LHCN-M2 (cell line): ENCODE results near the gene SGSM2. TPM values are rescaled to one million over a fixed set of nuclear protein-coding genes. Genes with fewer than 3 reads are reported as not detected.

Source experiments
- DNase-seq: peaks from one replicate; pipeline ENCODE4 v3.0.0-alpha.2; 2012; ENCODE audit warnings: low read depth
- total RNA-seq: library from RNA; depleted of rRNA; stranded (reverse); fragments of >200 nt; gene quantifications from 2 replicates; pipeline ENCODE4 v1.2.3, GENCODE V29; 2014

SGSM2 gene
- total RNA-seq, 1 experiment from 2014 or later, result 36.1 TPM

DNA sequence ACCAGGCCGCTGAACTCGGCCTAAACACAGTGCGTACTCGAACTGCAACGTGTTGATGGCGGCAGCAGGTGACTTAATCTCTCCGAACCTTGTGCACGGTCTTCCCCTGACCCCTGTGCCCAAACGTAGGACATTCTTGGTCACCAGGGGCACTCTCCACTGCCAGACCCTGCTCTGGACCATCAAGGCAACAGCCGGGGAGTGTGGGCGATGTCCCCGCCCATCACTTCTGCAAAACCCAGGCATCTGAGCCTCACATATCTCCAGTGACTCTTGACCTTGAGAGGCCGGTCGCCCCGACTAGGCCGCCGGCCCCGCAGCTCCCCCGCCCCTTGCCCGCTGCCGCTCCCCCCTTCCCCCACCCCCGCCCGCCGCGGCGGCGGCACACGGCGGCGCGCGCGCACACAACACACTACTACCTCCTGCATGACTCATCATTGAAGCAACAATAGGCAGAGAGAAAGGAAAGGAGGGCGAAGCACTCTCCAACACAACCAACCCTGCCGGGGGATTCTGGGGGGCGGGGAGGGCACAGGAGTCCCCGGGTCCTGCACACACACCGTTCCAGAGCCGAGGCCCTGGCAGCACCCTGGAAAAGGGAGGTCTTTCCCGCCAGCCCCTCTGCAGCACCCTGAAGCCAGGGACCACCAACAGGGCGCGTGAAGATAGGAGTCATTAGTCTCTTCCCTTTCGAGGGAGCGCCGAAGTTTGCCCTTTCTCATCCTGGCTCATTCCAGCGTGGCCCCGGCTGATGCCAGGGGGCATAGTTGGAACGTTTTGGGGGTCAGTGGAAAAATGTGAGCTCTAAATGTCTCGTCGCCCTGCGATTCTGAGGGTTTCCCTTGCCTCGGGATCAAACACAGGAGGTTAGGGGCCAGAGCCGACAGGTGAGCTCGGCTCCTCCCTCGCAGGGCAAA, 61.6 kb downstream of the SGSM2 start:
- peak; percentile 72 for DNase-seq

DNA sequence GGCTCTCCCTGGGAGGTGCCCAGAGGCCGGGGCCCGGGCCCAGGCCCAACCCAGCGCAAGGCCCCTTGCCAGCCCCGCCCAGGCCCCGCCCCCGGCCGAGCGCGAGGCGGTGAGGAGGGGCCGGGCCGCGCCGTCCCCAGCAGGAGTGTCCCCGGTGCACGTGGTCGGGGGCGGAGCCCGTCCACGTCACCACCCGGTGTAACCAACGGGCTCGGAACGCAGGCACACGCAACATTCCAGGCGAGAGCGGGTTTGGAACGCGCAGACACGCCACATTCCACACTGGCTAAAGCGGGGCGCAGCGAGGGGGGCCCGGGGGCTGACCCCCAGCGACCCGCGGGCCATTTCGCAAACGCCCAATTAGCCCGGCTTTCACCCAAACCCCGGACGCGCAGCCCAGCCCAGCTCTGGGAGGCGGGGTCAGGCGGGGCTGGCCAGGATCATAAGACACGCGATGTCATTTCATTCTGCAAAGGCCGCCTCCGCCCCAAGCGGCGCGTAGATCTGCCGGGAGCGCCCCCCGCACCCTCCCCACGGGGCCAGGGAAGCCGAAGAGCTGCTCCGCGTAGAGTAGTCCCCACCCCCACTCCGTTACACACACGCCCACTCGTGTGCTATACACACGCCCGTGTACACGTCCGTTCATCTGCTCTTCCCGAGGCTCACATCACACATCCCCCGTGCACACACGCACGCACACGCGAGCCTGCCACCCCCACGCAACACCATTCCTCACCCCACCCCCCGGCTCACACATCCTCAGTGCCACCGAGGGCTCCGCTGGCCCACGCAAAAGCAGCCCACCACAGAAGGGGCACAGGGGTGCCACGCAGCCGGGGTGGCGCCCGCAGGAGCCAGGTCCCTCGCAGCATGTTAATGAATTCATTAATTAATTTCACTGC, 62.5 kb downstream of the SGSM2 start:
- DNase-seq, result peak; percentile 89

DNA sequence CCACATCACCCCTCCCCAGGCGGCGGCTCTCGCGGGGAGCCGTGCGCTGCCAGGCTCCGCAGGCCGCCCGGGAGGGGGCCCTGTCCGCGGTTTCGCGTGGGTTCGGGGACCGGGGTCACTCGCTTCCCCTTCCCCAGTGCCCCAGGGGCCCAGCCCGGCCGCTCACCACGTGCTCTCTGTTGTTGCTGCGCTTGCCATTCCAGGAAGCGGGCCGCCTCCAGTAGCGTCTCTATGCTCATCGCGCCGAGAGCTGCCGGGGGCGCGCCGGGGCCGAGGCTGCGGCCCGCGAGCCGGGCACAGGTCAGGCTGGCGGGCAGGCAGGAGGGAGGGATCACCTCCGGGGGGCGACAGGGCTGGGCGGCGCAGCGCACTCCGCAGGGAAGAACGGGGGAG, 63.2 kb downstream of the SGSM2 start:
- peak; percentile 42 for DNase-seq

DNA sequence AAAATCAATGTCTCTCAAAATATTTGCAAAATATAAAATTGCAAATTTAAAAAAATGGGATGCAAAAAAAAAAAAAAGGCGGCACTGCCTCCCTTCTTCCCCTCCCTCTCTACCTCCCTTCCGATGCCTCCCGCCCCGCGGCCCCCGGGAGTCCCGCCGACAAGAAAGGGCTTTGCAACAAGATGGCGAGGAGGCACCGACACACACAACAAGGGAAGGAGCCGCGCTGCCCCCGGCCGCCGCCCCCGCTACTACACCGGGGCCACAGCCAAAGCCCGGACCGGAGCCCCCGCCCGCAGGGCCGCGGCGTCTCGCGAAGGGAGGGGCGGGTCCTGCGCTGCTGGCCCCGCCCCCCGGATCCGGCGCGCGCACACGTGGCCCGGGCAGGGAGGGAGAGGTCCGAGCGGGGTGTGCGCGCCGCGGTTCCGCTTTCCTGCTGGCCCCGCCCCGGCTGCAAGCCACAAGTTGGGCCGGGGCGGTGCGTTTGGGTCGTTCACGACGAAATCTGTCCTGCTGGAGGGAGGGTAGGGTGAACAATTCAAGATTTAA, 63.6 kb downstream of the SGSM2 start, which contains the start of gene MNT:
MNT (minus strand) TSS at position 184 of the 549 bp plus-strand sequence. CDS start 348 bp downstream, outside the sequence.
- DNase-seq, result peak; percentile 92

DNA sequence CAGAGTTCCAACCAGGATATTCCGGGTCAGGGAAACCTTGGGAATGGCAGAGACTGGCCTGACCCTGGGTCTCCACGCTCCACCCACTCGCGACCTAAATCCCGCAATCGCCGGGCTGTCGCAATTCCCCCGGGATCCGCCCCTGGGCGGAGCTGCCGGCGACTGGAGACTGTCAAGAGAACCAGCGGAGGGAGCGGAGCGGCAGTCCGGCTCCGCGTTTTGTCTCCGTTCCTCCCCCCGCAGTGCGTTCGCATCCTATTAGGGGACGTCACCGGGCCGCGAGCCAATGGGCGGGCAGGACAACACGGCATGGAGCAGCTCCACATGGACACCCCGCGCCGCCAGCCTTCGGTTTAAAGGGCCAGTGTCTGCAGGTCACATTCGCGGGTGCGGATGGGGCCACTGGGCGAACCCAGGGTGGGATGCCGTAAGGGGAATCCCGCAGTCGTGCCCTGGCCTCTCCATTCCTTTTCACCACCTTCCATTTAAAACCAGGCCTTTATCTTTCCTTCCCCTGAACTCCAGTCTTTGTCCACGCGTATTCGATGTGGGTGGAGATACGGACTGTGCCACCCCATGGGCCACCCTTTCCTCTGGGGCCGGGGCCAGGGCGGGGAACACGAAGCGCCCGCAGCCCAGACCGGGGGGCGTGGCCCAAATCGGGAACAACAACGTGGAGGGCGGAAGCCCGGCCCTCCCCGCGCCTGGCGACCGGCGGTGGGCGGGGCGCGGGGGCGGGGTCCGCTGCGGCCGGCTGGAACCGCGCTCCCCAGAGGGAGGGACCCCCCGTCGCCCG, 64.3 kb downstream of the SGSM2 start:
- peak; percentile 99 for DNase-seq

DNA sequence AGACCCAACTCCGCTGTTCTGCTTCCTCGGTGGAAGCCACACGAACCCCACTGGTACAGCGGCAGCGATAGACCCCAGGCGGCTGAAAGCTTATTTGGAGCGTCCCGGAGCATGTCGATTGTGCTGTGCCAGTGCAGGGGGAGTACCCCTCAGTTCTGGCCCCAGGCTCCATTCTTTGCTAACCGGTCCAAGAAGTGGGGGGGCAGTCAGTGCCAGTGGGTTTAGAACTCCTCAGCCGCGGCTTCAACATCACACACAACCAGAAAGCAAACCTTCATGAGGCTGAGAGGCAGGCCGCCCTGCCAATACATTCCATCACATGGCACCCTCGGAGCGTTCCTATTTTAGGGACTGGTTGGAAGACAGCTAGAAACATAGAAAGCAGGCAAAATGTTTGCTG, 65.2 kb downstream of the SGSM2 start:
- DNase-seq, result no peak

DNA sequence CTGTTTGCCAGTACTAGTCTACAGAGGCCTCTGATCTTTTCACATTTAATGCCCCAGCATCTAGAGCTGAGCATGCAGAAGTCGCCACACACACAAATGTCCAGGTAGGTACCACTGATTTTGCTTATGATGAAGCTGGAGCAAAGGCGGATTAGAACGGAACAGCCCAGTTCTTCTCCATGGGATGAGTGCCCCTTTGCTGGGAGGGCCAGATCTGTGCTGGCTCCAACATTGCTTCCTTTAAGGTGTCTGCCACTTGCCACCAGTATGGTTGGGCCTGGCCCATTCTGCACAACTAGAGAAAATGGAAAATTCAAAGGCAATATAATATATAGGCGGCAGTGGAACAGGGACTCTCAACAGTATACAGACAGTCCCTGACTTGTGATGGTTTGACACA, 65.7 kb downstream of the SGSM2 start:
- no peak for DNase-seq

DNA sequence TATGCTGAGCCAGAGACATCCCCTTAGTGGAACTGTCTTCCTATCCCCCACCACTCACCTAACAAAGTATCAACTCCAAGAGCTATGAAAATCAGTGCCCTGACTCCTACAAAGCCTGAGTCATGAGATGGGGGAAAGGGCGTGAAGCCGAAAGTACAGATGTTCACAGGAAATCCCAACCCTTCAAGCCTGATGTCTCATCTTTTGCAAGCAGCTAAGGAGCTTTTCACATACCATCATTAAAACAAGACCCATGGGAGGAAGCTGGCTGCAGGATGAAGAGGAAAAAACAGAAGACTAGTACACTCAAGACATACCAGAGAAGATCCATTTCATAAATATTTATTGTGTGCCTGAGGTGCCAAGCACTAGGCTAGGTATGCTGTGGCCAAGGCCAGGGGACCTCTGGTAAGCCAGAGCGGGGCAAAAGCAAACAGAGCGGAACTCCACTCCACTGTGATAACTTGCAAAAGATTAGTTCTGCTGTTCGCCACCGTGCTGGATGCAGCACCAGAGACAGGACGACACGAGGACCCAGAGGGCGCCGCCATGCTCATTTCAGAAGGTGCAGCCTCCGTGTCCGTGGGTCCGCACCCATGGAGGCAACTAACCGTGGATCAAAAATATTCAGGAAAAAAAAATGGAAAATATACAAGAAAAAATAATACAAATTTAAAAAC, 68.1 kb downstream of the SGSM2 start:
- peak; percentile 95 for DNase-seq

DNA sequence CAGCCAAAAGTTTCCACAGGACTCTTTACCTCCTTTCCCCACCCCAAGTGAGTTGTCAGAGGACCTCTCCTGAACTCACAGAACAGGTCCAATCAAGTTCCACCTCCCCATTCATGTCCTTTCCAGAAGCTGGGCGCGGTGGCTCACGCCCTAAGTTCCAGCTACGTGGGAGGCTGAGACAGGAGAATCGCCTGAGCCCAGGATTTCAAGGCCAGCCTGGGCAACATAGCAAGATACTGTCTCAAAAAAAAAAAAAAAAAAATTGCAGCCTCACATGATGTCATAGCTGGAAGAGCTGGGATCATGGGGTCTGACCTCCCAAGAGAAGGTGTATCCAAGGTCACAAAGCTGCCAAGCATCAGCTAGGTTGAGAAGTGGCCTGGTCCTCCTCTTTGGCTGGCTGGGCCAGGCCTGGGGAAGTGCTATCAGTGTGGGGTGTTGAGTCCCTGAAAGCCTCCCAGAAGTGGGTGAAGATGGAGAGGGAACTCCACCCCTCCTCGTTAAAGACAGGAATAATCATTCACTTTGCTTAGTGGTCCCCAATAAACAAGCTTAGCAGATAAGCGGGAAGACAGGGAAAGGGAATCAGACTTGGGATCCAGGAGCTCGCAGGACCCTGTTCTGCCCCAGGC, 69.1 kb downstream of the SGSM2 start:
- no peak for DNase-seq

DNA sequence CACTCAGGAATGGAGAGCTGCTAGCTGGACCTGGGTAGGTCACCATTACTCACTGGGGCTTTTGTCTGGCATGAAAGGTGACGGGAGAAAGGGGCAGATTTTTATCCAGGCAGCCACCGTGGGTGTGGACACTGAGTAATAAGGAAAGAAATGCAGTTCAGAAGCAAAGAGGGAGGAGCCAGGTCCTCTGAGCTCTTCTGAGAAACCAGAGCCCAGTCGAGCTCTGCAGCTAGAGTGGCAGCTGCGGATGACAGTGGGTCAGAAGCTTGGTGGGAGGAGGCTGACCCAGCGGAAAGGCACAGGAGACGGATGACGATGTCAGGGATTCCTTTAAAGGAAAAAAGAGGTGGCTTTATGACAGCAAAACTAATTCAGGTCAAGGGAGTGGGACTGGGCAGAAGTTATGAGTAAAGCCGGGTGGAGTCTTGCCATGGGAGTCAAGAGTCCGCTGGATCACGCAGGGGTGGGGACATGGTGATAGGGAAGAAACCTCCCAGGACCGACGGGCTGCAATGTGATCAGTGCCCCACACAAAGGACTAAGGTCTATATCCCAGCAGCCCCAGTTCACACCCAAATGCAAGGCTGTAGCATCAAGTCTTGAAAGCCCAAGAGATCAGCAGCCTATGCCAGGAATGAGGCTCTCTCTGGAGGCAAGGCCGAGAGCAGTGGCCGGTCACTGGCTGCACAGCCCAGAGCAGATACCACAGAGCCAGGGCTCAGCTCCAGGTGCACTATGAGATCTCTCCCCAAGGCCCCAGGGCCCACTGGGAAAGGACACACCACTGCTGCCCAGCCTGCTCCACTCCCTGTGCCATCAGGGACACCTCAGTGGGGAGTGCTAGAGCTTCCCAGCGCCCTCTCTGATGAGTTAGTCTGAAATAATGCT, 69.8 kb downstream of the SGSM2 start:
- DNase-seq, result peak; percentile 95

DNA sequence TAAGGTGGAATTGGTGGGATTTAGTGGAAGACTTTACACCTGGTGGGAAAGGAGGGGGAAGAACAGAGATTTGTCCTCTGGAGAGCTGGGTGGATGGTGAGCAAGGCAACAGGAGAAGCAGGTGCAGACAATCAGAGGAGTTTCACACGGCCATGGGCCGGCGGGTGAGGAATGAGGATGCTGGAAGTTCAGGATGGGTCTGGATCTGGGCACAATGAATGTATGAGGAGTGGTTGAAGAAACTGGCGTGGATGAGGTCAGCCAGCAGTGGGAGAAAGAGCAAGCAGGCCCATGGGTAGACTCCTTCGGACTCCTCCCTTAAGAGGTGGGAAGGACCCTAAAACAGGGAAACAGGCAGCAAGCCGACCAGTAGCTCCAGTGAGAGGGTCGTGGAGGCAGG, 73.7 kb downstream of the SGSM2 start:
- no peak for DNase-seq

DNA sequence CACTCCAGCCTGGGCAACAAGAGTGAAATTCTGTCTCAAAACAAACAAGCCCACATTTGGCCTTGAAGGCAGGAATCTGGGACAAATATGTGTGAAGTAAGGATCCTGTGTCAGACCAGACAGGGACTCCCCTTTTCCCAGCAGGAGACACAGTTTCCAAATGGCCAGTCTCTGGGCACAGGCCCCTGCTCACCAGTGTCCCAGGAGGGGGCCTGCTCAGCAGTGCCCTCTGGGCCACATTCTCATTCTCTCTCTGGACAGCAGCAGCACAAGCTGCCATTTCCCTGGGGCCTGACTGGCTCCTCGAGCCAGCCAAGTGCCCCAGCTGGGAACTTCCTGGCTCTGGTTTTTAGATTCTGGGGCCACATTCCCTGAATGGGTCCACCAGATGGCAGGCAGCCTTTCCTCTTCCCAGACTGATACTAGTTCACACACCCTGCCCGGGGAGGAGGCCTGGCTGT, 75.3 kb downstream of the SGSM2 start:
- DNase-seq, result peak; percentile 61

DNA sequence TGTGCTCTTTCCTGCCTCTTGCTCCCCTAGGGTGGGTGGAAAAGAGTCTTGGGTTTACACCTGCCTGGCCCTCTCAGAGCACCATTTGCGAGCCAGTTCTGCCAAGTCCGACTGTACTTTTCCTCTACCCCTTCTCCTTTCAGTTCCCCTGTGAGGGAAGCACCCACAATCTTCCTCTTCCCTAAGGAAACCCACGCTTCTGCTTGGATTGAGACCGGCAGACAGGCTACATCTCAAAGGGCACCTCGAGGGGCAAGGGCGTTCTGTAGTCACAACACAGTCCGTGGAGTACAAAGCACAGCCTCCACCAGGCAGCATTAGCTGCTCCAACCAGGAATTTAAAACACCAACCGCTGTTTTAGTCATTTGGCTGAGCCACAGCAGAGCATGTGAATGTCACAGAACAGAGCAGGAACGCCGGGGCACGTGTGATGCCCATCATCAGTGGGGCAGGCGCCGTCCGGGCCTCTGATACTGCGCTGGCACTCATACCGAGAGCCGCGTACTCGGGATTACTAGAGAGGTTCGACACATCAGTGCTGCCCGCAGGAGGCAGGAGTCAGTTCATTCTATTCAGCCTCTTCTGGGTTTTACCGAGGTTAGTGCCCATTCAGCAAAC, 77.3 kb downstream of the SGSM2 start:
- DNase-seq, result no peak

DNA sequence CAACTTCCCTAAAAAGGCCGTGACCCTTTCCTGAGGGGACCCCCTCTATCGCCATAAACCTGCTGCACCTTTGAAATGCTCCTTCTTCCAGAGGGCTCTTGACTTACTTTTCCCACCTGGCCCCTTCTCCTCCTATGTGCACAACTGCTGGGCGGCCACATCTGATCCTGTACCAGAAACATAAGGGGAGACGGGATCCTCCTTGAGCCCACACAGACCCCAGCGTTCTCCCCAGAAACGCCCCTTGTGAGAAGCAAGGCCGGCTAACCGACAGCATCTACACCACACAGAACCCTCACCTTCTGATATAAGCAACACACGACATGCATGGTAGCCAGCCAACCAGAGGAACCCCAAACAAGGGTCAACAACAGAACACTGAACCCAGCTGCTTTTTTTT, 77.8 kb downstream of the SGSM2 start:
- DNase-seq, result no peak

DNA sequence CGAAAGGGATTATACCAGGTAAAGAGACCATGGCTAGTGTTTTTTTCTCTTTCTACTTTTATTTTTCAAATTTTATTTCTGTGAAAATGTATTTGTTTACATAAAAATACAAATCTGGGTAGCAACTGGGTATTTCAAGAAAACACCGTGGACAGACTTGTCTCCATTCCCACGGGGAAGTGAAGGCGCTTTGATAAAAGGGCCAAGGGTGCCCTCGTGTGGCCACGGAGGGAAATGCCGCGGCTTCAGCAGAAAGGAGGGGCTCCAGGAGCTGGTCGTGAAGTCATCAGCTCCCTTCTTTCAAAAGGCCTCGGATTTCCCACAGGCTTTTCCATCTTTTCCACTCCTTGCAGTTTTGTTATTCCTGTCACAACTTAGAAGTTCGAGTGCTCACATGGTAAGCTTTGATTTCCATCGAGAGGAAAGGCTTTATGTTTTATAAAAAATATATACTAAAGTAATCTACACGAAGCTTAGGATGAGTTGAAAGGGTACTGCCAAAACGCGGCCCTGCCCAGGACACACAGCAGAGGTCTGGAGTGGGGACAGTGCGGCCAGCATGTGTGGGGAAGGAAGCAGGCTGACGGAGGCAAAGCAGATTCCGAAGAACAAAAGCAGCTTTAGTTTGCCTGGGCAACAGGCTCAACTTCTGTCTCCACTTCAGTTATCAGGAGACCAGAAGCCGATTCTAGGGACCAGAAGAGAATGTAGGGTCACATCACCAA, 78.9 kb downstream of the SGSM2 start:
- peak; percentile 84 for DNase-seq

DNA sequence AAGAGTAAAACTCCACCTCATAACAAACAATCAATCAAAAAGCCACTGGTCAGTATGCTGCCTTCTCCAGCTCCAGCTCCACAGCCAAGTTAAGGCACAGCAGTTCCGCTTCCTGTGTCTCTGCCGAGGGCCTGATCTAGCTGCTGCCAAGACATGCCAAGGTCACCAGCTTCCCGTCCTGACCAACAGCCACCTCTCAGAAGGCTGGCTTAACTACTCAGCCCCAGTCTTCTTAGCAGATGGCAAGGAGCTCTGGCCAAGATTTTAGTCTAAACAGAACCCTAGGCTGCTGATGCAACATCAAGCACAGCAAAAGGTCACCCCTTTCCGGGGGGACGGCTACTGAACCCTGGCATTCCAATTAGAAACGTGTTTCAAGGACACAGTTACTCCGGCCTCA, 81.3 kb downstream of the SGSM2 start:
- no peak for DNase-seq

DNA sequence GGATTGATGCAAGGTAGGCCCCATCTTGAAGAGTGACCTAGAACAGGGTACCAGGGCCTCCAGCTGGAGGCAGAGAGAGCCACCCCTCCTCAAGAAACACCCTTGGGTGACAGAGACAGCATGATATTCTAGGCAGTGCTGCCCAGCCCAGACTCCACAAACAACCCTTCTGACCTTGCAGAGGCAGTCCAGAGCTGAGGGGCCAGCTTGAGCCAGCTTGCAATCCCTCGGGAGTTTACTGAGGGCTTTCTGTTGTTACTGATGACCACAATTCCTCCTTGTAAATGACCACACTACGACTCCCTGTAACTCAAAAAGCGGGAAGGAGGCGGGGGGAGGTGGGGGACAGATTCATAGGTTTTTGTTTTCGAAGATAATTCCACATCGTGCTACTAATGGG, 82.2 kb downstream of the SGSM2 start:
- DNase-seq, result no peak

DNA sequence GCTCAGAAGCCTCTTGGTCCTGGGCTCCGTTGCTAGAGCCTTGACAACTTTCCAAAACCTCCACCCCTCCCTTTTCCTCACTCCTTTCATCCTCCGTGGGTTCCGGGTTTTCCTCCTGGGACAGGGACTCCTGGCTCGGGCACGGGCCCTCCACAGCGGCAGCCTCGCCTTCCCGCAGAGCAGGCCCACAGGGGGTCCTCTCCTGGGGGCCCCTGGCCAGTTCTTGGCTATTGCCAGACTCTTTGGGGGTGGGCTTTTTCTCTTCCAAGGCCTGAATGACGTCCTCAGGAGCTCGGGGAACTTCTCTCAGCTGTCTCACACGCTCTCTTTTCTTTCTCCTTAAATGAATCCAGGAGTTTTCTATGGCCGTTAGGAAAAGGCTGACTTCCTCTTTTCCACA, 82.9 kb downstream of the SGSM2 start:
- no peak for DNase-seq
